Measurements from ENCODE around the gene UBE2L5.
"Not testable (repeated sequence)": the region's sequence is repeated elsewhere in the genome, so short reads cannot be mapped to it uniquely, and the experiment has no call there.

The UBE2L5 gene

DNA sequence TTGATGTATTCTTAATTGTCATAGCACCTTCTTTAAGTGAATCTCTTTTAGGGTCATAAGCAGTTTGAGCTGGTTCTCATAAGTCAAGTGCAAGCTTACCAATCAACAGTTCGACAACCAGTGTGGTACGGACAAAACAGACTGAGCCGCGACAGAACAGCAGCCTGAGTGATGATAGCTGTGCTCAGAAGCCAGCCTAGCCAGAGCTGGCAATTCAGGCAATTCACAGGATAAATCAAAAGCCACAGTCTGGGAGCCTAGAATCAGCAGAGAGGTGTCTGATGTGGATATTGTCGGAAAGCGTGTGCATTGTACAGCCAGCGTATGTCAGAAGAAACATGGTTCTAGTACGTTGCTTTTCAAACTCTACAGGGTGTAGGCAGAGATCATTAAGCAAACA lies 14.9 kb downstream of the UBE2L5 start:
- DNase-seq: no peak
- H3K9me3 ChIP-seq (ENCODE audit: severe bottlenecking): no peaks in the 10 kb centered on the region
- no peak for TF ChIP-seq CTCF (IDR thresholded peaks at IDR 0.05; ENCODE audit: low read depth, low read length)
- no peak overlapping the region for H3K27ac ChIP-seq
- H3K27me3 ChIP-seq (ENCODE audit: insufficient read depth, low read depth, severe bottlenecking): no peaks in the 10 kb centered on the region
- no peaks in the 10 kb centered on the region for H3K36me3 ChIP-seq
- H3K4me3 ChIP-seq (ENCODE audit: low read depth, low read length): no peak overlapping the region

GRCh38 chr13:30438286-30438685 lies 16.0 kb downstream of the UBE2L5 start:
- H3K9me3 ChIP-seq (ENCODE audit: severe bottlenecking): no peaks in the 10 kb centered on the region
- H3K36me3 ChIP-seq: no peaks in the 10 kb centered on the region
- H3K27me3 ChIP-seq (ENCODE audit: insufficient read depth, low read depth, severe bottlenecking): no peaks in the 10 kb centered on the region
- H3K27ac ChIP-seq: no peak overlapping the region
- DNase-seq: no peak
- TF ChIP-seq CTCF (IDR thresholded peaks at IDR 0.05; ENCODE audit: low read depth, low read length): no peak
- no peak overlapping the region for H3K4me3 ChIP-seq (ENCODE audit: low read depth, low read length)

DNA sequence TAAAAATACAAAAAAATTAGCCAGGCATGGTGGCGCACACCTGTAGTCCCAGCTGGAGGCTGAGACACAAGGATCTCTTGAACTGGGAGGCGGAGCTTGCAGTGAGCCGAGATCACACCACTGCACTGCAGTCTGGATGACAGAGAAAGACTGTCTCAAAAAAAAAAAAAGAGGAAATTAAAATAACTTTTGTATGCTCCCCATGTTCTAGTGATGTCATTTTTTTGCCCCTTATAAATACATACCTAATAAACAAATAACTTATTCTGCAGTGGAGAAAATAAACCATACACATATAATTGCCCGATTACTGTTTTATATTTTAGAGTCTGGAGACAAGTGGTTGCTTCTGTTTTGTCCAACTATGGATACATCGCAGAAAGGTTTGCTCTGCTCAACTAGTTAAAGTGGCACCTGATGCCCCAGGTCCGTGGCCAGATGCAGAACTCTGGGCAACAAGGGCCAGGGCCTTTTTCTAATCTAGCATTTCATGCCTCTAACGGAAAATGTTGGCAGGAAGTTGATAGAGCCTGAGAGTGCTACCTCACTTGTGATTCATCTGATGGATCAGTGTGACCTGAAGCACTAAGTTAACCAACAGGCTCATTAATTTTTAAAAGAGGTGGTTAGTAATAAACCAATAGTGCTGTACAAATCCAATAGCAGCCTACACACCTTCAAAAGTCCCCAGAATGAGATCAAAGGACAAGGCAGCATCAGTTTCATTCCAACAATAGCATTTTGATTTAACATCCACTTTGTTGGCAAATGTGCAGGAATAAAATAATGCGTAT lies 18.8 kb downstream of the UBE2L5 start:
- DNase-seq: no peak
- no peak for TF ChIP-seq CTCF (IDR thresholded peaks at IDR 0.05; ENCODE audit: low read depth, low read length)
- Histone ChIP-seq H3K9me3 (ENCODE audit: severe bottlenecking) (no peaks in the 10 kb centered on the region), H3K27me3 (ENCODE audit: insufficient read depth, low read depth, severe bottlenecking) (no peaks in the 10 kb centered on the region), H3K4me3 (ENCODE audit: low read depth, low read length) (no peak overlapping the region), H3K27ac (no peak overlapping the region), H3K36me3 (no peaks in the 10 kb centered on the region)

- no peaks in the 10 kb centered on the region for H3K36me3 ChIP-seq
Measured at GRCh38 chr13:30442926-30443325, 20.6 kb downstream of the UBE2L5 start.

DNA sequence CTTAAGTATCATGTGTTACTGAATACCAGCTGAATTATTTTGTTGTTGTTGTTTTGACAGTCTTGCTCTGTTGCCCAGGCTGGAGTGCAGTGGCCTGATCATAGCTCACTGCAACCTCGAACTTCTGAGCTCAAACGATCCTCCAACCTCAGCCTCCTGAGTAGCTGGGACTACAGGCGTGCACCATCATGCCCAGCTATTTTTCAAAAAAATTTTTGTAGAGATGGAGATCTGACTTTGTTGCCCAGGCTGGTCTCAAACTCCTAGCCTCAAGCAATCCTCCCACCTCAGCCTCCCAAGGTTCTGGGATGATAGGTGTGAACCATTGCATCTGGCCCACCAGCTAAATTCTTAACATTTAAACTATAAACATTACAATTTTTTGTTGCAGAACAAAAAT lies 21.2 kb downstream of the UBE2L5 start:
- H3K9me3 ChIP-seq (ENCODE audit: severe bottlenecking); H3K27me3 ChIP-seq (ENCODE audit: insufficient read depth, low read depth, severe bottlenecking); H3K36me3 ChIP-seq; H3K27ac ChIP-seq; H3K4me3 ChIP-seq (ENCODE audit: low read depth, low read length); DNase-seq: not testable (repeated sequence)

More at GRCh38 chr13:30442926-30443325, 20.6 kb downstream of the UBE2L5 start:
- Histone ChIP-seq H3K4me3 (ENCODE audit: low read depth, low read length) (no peak overlapping the region), H3K27me3 (ENCODE audit: insufficient read depth, low read depth, severe bottlenecking) (no peaks in the 10 kb centered on the region), H3K9me3 (ENCODE audit: severe bottlenecking) (no peaks in the 10 kb centered on the region), H3K27ac (no peak overlapping the region)
- no peak for DNase-seq
- TF ChIP-seq CTCF (IDR thresholded peaks at IDR 0.05; ENCODE audit: low read depth, low read length): no peak

GRCh38 chr13:30443957-30444404 lies 21.7 kb downstream of the UBE2L5 start:
- H3K4me3 ChIP-seq (ENCODE audit: low read depth, low read length): no peak overlapping the region
- TF ChIP-seq CTCF (IDR thresholded peaks at IDR 0.05; ENCODE audit: low read depth, low read length): no peak
- H3K9me3 ChIP-seq (ENCODE audit: severe bottlenecking): no peaks in the 10 kb centered on the region
- no peaks in the 10 kb centered on the region for H3K27me3 ChIP-seq (ENCODE audit: insufficient read depth, low read depth, severe bottlenecking)
- no peak for DNase-seq
- no peak overlapping the region for H3K27ac ChIP-seq
- no peaks in the 10 kb centered on the region for H3K36me3 ChIP-seq
